HG03342 (cell line): ENCODE results near the gene PCNX2.

Source experiments
- ATAC-seq: cut with Tn5 transposase; IDR thresholded peaks from one replicate; pipeline ENCODE4 v1.9.1; 2021; ENCODE audit warnings: mild to moderate bottlenecking, moderate library complexity; ENCODE audit not compliant: unreplicated experiment

PCNX2 gene

GRCh38 chr1:233295237-233295974, at the start of gene PCNX2:
Gene PCNX2 (minus strand): TSS chr1:233295725. CDS start chr1:233295478, 247 bp downstream.
- ATAC-seq = peak; percentile 96

DNA sequence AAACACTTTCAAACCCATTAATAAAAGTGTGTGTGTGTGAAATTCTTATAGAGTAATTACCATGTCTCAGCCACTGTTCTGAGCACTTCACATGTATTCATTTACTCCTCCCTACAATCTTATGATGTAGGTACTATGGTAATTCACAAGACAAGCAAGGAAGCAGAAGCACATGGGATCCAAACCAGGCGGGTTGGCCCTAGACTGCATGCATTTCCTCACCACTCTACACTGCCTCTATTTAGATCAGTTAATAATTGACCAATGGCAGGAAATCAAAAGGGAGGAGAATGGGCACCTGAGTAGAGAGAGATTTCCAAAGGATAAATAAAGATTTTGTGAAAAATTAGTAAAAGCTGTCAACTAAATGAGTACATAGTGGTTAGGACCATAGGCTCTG, 47.7 kb upstream of the PCNX2 start:
- ATAC-seq = no peak

- no peak for ATAC-seq
Observed at GRCh38 chr1:233342086-233342485, 46.6 kb upstream of the PCNX2 start.

DNA sequence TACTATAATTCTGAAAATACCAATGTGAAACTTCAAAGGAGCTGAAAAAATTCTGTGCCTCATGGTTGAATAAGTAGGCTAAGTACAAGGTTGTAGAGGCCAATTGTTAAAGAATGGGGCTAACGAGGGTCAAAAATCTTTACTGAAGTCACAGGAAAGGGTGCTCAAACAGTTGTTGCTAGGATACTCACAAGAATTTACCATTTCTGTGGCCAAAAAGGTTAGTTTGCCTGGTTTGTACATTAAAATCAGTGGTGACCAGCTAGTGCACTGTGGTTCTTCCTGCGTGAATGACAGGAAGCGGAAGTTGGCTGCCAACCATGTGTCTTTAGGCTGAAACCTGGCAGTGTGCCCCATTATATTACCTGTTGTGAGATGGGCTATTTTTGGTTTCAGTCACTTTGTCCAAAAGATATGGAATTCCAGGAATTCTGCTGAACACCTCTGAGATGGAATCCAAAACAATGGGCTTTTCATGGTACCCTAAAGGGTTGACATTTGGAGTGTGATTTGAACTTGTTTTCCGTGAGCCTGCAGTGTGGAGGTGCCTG, 45.5 kb upstream of the PCNX2 start:
- no peak for ATAC-seq

DNA sequence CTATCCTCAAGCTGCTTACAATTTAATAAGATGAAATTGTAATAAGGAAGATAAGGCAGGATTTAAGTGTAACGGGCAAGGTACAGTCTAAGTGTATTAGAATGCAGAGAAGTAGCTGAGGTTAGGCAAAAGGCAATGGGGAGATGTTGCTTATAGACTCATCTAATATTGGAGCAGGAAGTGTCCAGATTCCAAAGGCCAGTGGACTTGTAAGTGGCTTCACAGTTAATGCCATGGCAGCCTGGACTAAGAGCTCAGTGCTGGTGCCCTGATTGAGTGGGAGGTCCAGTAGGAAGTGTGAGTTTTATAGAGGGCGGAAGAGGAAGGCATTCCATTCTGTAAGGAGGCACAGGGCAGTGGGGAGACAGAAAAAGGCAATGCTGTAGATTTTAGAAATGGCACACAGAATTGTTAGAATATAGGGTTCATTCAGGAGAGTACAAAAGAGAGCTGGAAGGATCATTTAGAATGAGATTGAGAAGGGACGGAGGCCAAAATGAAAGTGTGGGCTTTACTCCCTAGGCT, 44.6 kb upstream of the PCNX2 start:
- ATAC-seq = no peak

DNA sequence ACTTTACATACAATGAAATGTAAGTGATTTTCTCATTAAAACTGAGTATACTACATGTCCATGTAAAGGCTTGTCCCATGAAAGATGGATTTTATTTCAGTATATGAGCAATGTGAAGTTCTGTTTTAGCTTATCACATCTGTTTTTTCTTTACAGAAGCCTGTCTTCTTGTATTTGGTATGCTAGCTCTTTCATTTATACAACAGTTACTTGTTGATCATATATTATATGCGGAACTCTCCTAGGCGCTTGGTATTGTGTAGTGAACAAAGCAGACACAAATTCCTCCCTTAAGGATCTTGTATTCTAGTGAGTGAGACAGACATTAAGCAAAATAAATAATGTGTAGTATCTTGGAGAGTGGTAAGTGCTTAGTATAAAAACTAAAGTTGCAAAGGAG, 42.6 kb upstream of the PCNX2 start:
- ATAC-seq = no peak

GRCh38 chr1:233337505-233337904, 42.0 kb upstream of the PCNX2 start:
- no peak for ATAC-seq

- ATAC-seq = no peak
Observed at GRCh38 chr1:233336554-233337456, 41.3 kb upstream of the PCNX2 start.

DNA sequence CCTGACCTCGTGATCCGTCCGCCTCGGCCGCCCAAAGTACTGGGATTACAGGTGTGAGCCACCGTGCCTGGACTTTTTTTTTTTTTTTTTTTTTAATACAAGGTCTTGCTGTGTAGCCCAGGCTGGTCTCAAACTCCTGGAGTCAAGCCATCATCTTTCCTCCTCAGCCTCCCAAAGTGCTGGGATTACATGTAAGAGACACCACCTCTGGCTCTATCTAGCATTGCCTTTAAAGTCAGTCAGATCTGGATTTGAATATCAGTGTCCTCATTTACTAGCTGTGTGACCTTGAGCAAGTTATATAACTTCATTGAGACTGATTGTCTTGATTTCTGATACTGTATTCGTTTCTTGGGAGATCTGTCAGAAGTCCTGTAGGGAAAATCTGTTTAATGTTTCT, 38.6 kb upstream of the PCNX2 start:
- ATAC-seq = no peak

GRCh38 chr1:233333086-233333485, 37.6 kb upstream of the PCNX2 start:
- no peak for ATAC-seq

GRCh38 chr1:233331676-233332519, 36.4 kb upstream of the PCNX2 start:
- no peak for ATAC-seq

- ATAC-seq = peak; percentile 19
Observed at GRCh38 chr1:233328142-233328921, 32.8 kb upstream of the PCNX2 start.

DNA sequence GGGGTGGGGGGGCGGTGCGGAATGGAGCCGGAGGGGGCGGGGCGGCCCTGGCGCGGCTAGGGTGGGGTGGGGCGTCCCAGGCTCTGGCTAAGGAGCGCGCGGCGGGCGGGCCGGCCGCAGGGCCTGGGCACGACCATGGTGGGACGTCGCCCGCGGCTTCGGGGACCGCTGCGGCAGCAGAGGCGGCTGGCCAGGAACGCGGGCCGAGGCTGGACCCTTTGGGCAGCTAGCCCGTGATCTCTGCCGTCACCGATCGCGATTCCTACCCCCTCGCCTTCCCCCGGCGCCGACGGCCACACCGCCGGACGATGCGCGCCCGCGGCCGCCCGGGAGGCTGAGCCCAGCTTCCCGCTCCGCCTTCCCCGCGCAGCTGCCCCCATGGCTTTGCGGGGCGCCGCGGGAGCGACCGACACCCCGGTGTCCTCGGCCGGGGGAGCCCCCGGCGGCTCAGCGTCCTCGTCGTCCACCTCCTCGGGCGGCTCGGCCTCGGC, 32.2 kb upstream of the PCNX2 start, which contains the start of gene MAP3K21:
TSS of gene MAP3K21 (plus strand) at position 74 of the 491 bp plus-strand sequence. CDS start at position 379, 305 bp downstream.
- ATAC-seq = peak; percentile 36

GRCh38 chr1:233326811-233327650, 31.5 kb upstream of the PCNX2 start:
- peak; percentile 93 for ATAC-seq

DNA sequence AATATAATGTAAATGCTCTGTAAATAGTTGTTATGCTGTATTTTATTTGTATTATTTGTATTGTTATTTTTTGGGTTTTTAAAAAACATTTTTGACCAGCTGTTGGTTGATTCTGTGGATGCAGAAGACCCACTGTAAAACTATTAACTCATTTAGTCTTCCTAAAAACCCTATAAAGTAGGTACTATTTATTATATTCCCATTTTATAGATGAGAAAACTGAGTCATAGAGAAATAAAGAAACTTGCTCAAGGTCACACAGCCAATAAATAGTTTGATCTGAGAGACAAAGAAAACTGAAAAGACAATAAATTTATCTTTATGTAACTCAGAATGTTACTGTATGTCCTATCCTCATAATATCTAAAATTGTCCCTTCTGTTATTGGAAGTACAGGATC, 30.8 kb upstream of the PCNX2 start:
- ATAC-seq = no peak

GRCh38 chr1:233323718-233324117, 28.2 kb upstream of the PCNX2 start:
- ATAC-seq = no peak

- ATAC-seq = no peak
Observed at GRCh38 chr1:233320023-233320422, 24.5 kb upstream of the PCNX2 start.

- no peak for ATAC-seq
Observed at GRCh38 chr1:233319272-233319671, 23.7 kb upstream of the PCNX2 start.

DNA sequence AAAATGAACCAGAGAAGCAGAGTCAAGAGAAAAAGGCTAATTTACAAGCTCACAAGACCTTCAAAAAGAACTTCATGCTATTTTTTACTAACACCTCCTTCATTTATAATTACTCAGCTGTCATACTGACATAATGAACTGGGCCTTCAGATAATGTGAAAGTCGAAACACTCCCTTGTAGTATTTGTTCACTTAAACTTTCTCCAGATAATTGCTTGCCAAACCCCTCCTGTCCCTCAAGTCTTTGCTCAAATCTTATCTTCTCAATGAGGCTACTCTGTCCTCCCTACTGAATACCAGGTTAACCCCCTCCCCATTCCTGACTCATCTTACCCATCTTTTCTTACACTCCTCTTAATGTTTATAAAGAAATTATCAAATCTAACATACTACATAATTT, 20.9 kb upstream of the PCNX2 start:
- no peak for ATAC-seq
